Medulla oblongata (tissue), 1 donor: ENCODE data around the gene GAGE12E.
"Not testable (repeated sequence)": the region's sequence is repeated elsewhere in the genome, so short reads cannot be mapped to it uniquely, and the experiment has no call there.

Source experiments
- DNase-seq: peaks from one replicate; pipeline ENCODE4 v3.0.0-alpha.2; 2015; ENCODE audit errors: extremely low spot score

Gene GAGE12E, protein sequence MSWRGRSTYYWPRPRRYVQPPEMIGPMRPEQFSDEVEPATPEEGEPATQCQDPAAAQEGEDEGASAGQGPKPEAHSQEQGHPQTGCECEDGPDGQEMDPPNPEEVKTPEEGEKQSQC

DNA sequence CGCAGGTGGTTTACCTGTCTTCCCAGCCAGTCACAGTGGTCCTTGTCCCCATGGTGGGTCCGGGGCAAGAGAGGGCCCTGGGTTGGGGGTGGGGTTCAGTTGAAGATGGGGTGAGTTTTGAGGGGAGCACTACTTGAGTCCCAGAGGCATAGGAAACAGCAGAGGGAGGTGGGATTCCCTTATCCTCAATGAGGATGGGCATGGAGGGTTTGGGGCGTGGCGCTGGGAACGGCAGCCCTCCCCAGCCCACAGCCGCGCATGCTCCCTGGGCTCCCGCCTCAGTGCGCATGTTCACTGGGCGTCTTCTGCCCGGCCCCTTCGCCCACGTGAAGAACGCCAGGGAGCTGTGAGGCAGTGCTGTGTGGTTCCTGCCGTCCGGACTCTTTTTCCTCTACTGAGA lies at the start of gene GAGE12E:
Gene GAGE12E (plus strand): TSS at position 301 of the 400 bp plus-strand sequence. CDS start 1,155 bp downstream, outside the sequence.
- not testable (repeated sequence) for DNase-seq

DNA sequence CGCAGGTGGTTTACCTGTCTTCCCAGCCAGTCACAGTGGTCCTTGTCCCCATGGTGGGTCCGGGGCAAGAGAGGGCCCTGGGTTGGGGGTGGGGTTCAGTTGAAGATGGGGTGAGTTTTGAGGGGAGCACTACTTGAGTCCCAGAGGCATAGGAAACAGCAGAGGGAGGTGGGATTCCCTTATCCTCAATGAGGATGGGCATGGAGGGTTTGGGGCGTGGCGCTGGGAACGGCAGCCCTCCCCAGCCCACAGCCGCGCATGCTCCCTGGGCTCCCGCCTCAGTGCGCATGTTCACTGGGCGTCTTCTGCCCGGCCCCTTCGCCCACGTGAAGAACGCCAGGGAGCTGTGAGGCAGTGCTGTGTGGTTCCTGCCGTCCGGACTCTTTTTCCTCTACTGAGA lies 19.2 kb upstream of the GAGE12E start, which contains the start of gene GAGE12C:
Gene GAGE12C (plus strand): TSS at position 301 of the 400 bp plus-strand sequence. CDS start 1,155 bp downstream, outside the sequence.
- DNase-seq = not testable (repeated sequence)

DNA sequence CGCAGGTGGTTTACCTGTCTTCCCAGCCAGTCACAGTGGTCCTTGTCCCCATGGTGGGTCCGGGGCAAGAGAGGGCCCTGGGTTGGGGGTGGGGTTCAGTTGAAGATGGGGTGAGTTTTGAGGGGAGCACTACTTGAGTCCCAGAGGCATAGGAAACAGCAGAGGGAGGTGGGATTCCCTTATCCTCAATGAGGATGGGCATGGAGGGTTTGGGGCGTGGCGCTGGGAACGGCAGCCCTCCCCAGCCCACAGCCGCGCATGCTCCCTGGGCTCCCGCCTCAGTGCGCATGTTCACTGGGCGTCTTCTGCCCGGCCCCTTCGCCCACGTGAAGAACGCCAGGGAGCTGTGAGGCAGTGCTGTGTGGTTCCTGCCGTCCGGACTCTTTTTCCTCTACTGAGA lies 9.7 kb upstream of the GAGE12E start, which contains the start of gene GAGE12D:
Gene GAGE12D (plus strand): TSS at position 301 of the 400 bp plus-strand sequence. CDS start 1,155 bp downstream, outside the sequence.
- DNase-seq = not testable (repeated sequence)

DNA sequence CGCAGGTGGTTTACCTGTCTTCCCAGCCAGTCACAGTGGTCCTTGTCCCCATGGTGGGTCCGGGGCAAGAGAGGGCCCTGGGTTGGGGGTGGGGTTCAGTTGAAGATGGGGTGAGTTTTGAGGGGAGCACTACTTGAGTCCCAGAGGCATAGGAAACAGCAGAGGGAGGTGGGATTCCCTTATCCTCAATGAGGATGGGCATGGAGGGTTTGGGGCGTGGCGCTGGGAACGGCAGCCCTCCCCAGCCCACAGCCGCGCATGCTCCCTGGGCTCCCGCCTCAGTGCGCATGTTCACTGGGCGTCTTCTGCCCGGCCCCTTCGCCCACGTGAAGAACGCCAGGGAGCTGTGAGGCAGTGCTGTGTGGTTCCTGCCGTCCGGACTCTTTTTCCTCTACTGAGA lies 9.5 kb downstream of the GAGE12E start, which contains the start of gene GAGE12F:
Gene GAGE12F (plus strand): TSS at position 301 of the 400 bp plus-strand sequence. CDS start 1,155 bp downstream, outside the sequence.
- not testable (repeated sequence) for DNase-seq

DNA sequence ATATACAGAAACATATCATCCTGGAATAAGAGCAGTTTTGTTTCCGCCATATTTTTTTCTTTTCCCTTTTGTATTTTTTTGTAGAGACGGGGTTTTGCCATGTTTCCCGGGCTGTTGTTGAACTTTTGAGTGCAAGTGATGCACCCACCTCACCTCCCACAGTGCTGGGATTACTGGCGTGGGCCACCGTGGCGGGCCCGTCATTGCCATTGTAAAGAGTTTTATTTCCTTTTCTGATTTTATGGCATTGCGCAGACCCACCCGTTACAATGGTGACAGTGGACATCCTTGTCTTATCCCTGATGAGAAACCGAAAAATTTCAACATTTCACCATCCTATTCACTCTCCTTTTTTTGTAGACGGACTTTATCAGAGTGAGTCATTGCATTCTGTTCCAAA lies 17.6 kb downstream of the GAGE12E start:
- not testable (repeated sequence) for DNase-seq

DNA sequence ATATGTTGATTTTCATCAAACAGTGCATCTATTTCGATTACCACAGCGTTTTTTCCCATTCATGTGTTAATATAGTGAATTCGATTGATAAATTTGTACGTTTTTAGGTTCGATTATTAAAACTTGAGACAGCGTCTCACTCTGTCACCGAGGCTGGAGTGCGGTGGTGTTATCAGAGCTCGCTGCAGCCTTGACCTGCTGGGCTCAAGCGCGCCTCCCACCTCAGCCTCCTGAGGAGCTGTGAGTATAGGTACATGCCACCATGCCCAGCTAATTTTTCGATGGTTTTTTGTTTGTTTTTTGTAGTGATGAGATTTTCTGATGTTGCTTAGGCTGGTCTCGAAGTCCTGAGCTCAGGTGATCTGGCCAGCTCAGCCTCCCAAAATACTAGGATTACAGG lies 18.1 kb downstream of the GAGE12E start:
- DNase-seq = not testable (repeated sequence)

DNA sequence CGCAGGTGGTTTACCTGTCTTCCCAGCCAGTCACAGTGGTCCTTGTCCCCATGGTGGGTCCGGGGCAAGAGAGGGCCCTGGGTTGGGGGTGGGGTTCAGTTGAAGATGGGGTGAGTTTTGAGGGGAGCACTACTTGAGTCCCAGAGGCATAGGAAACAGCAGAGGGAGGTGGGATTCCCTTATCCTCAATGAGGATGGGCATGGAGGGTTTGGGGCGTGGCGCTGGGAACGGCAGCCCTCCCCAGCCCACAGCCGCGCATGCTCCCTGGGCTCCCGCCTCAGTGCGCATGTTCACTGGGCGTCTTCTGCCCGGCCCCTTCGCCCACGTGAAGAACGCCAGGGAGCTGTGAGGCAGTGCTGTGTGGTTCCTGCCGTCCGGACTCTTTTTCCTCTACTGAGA lies 19.0 kb downstream of the GAGE12E start, which contains the start of gene GAGE12G:
Gene GAGE12G (plus strand): TSS at position 301 of the 400 bp plus-strand sequence. CDS start 1,155 bp downstream, outside the sequence.
- DNase-seq = not testable (repeated sequence)

DNA sequence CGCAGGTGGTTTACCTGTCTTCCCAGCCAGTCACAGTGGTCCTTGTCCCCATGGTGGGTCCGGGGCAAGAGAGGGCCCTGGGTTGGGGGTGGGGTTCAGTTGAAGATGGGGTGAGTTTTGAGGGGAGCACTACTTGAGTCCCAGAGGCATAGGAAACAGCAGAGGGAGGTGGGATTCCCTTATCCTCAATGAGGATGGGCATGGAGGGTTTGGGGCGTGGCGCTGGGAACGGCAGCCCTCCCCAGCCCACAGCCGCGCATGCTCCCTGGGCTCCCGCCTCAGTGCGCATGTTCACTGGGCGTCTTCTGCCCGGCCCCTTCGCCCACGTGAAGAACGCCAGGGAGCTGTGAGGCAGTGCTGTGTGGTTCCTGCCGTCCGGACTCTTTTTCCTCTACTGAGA lies 28.6 kb downstream of the GAGE12E start, which contains the start of gene GAGE12H:
Gene GAGE12H (plus strand): TSS at position 301 of the 400 bp plus-strand sequence. CDS start 1,155 bp downstream, outside the sequence.
- DNase-seq = not testable (repeated sequence)

DNA sequence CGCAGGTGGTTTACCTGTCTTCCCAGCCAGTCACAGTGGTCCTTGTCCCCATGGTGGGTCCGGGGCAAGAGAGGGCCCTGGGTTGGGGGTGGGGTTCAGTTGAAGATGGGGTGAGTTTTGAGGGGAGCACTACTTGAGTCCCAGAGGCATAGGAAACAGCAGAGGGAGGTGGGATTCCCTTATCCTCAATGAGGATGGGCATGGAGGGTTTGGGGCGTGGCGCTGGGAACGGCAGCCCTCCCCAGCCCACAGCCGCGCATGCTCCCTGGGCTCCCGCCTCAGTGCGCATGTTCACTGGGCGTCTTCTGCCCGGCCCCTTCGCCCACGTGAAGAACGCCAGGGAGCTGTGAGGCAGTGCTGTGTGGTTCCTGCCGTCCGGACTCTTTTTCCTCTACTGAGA lies 38.1 kb downstream of the GAGE12E start, which contains the start of gene GAGE2A:
Gene GAGE2A (plus strand): TSS at position 301 of the 400 bp plus-strand sequence. CDS start 1,155 bp downstream, outside the sequence.
- not testable (repeated sequence) for DNase-seq

DNA sequence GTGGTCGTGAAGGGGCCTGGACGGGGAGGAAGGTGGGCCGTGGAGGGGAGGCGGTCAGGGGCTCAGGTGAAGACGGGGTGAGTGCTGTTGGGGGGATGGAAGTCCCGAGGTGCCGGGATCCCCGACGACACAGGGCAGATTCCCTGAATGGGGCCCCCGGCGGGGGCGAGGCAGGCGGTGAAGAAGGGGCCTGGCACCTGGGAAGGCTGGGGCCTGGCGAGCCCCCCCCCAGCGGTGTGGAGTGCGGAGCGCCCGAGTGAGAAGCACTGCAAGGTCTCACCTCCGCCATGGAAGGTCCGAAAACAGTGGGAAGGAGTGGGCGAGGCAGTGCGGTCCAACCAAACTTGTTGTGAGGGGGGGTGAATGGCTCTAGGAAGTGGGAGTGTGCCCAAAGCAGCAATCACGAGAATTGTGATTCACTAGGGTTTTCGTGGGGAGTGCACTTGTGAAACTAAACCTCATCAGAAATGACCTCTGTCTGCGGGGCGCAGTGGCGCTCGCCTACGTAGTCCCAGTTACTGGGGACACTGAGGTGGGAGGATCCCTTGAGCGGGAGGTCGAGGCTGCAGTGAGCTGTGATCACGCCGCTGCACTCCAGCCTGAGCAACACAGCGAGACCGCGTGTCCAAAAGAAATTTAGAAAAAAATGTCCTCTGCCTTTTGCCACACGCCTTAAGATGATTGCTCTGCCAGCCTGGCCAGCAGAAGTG lies 38.8 kb downstream of the GAGE12E start:
- DNase-seq = not testable (repeated sequence)

DNA sequence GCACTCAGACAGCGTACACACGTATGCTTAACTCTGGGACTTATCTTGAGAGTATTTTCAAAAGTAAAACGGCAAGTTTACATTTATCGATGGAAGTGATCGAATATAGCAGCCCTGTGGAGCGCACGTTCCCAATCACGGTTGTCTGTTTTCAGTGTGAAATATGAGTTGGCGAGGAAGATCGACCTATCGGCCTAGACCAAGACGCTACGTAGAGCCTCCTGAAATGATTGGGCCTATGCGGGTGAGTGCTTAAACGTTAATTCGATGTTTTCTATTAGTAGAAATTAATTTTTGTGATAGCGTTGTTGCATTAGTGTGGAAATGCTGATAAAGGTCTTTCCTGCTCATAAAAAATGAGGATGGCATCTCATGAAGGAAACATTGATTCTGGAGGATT lies 39.4 kb downstream of the GAGE12E start:
- DNase-seq = not testable (repeated sequence)

DNA sequence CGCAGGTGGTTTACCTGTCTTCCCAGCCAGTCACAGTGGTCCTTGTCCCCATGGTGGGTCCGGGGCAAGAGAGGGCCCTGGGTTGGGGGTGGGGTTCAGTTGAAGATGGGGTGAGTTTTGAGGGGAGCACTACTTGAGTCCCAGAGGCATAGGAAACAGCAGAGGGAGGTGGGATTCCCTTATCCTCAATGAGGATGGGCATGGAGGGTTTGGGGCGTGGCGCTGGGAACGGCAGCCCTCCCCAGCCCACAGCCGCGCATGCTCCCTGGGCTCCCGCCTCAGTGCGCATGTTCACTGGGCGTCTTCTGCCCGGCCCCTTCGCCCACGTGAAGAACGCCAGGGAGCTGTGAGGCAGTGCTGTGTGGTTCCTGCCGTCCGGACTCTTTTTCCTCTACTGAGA lies 47.6 kb downstream of the GAGE12E start, which contains the start of gene GAGE1:
Gene GAGE1 (plus strand): TSS at position 301 of the 400 bp plus-strand sequence. CDS start 1,155 bp downstream, outside the sequence.
- DNase-seq = not testable (repeated sequence)
